ENCODE results near the gene LRRTM2.

Gene LRRTM2

DNA sequence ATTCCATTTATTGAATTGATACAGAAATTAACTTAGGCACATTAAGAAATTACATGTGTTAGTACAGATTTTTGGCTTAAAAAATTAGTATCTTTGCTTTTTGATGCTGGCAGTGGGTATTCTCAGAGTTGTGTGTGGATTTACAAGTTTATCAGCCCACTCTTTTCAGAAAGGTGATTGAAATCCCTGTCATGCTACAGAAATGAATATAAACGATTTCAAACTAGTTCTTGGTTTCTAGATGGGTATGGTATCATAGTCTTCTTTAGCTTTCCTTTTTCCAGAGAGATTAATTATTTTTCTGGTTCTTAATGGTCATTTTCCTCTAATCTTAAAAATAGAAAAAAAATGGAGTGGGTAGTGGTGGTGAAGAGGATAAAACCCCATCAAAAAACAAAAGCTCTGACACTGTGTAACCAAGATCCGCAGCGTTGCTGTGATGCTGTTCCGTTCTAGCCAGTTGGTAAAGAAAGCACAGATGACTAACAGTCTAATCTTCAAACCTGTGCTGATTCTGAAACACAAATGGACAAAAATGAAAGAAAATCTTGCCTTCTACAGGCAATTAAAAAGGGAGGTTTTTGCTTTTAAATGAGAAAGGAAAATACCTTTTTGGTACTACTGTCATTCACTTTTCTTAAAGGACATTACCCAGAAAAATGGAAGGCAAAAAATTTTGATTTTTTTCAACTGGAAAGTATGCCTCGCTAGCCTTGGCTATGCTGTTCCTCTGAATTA lies 5.2 kb downstream of the LRRTM2 start:
- Histone ChIP-seq H3K9ac (ENCODE audit: low read depth, low read length) (no peak overlapping the region), H3K4me1 (ENCODE audit: insufficient read depth, low read length) (no peaks in the 10 kb centered on the region), H2AFZ (ENCODE audit: low read depth, low read length) (no peak overlapping the region), H4K20me1 (ENCODE audit: insufficient read depth, low read length) (no peaks in the 10 kb centered on the region), H3K9me3 (ENCODE audit: insufficient read depth, low read length, severe bottlenecking) (no peaks in the 10 kb centered on the region), H3K79me2 (ENCODE audit: insufficient read depth, low read length) (no peaks in the 10 kb centered on the region), H3K4me2 (ENCODE audit: insufficient read depth, low read length) (no peak overlapping the region), H3K27ac (ENCODE audit: low read length) (no peak overlapping the region), H3K36me3 (ENCODE audit: insufficient read depth, low read length) (no peaks in the 10 kb centered on the region), H3K27me3 (ENCODE audit: insufficient read depth, low read length, poor library complexity) (no peaks in the 10 kb centered on the region), H3K4me3 (ENCODE audit: low read depth in 1 of 2, low read length in 2 of 2) (no peak overlapping the region)
- TF ChIP-seq, protein P1, sequence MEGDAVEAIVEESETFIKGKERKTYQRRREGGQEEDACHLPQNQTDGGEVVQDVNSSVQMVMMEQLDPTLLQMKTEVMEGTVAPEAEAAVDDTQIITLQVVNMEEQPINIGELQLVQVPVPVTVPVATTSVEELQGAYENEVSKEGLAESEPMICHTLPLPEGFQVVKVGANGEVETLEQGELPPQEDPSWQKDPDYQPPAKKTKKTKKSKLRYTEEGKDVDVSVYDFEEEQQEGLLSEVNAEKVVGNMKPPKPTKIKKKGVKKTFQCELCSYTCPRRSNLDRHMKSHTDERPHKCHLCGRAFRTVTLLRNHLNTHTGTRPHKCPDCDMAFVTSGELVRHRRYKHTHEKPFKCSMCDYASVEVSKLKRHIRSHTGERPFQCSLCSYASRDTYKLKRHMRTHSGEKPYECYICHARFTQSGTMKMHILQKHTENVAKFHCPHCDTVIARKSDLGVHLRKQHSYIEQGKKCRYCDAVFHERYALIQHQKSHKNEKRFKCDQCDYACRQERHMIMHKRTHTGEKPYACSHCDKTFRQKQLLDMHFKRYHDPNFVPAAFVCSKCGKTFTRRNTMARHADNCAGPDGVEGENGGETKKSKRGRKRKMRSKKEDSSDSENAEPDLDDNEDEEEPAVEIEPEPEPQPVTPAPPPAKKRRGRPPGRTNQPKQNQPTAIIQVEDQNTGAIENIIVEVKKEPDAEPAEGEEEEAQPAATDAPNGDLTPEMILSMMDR (IDR thresholded peaks at IDR 0.05; ENCODE audit: borderline replicate concordance, extremely low read depth, low read length, poor library complexity, severe bottlenecking): no peak
- no peak for TF ChIP-seq EZH2 (IDR thresholded peaks at IDR 0.05; ENCODE audit: borderline replicate concordance, low read depth, low read length, severe bottlenecking)
- ATAC-seq (ENCODE audit: insufficient read depth, low read depth) (no peak), DNase-seq (no peak)

DNA sequence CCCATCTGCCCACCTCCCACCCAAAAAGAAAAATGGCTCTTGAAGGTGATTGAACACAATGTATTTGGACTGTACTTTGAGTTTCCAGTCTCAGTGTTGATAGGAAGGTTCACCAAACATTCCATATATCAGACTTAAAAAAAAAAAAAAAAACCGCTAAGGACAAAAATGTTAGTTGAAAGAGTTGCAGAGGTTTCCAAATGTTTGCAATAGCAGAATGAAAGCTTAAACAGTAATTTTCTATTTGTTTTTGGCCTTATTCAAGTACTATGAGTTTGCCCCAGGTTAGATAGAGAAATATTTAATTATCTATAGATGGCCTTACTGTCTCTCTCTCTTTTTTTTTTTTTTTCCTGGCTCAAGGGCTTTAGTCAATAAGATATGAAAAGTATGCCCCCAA lies 6.1 kb downstream of the LRRTM2 start:
- Histone ChIP-seq H3K9ac (ENCODE audit: low read depth, low read length) (no peak overlapping the region), H3K27me3 (ENCODE audit: insufficient read depth, low read length, poor library complexity) (no peaks in the 10 kb centered on the region), H3K36me3 (ENCODE audit: insufficient read depth, low read length) (no peaks in the 10 kb centered on the region), H3K27ac (ENCODE audit: low read length) (no peak overlapping the region), H3K4me1 (ENCODE audit: insufficient read depth, low read length) (no peaks in the 10 kb centered on the region), H3K4me3 (ENCODE audit: low read depth in 1 of 2, low read length in 2 of 2) (no peak overlapping the region), H3K9me3 (ENCODE audit: insufficient read depth, low read length, severe bottlenecking) (peaks cover under 1% of the 10 kb centered on the region), H3K79me2 (ENCODE audit: insufficient read depth, low read length) (no peaks in the 10 kb centered on the region), H2AFZ (ENCODE audit: low read depth, low read length) (no peak overlapping the region), H4K20me1 (ENCODE audit: insufficient read depth, low read length) (no peaks in the 10 kb centered on the region), H3K4me2 (ENCODE audit: insufficient read depth, low read length) (no peak overlapping the region)
- ATAC-seq (ENCODE audit: insufficient read depth, low read depth) (no peak), DNase-seq (no peak)
- TF ChIP-seq, protein P1 (IDR thresholded peaks at IDR 0.05; ENCODE audit: borderline replicate concordance, extremely low read depth, low read length, poor library complexity, severe bottlenecking): no peak
- no peak for TF ChIP-seq EZH2 (IDR thresholded peaks at IDR 0.05; ENCODE audit: borderline replicate concordance, low read depth, low read length, severe bottlenecking)

DNA sequence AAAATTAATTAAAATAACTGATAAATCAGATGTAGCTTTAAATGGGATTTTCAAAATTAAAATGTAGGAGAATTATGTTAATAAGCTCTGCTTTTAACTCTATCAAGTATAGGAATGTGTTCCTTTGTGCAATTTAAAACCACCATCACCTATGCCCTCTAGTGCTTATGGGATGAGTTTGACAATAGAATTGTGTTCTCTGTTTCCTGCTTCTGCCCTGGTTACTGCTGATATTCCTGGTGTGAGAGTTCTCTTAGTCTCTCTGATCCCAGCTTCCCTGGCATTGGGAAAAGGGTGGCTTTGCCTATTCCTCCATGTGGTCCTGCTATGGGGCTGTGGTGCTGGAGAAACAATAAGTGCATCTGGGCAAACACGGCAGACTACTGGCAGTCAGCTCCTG lies 8.1 kb downstream of the LRRTM2 start:
- H4K20me1 ChIP-seq (ENCODE audit: insufficient read depth, low read length): no peaks in the 10 kb centered on the region
- no peak overlapping the region for H2AFZ ChIP-seq (ENCODE audit: low read depth, low read length)
- H3K4me1 ChIP-seq (ENCODE audit: insufficient read depth, low read length): no peaks in the 10 kb centered on the region
- no peaks in the 10 kb centered on the region for H3K36me3 ChIP-seq (ENCODE audit: insufficient read depth, low read length)
- H3K9me3 ChIP-seq (ENCODE audit: insufficient read depth, low read length, severe bottlenecking): peaks cover 9% of the 10 kb centered on the region
- no peaks in the 10 kb centered on the region for H3K27me3 ChIP-seq (ENCODE audit: insufficient read depth, low read length, poor library complexity)
- H3K79me2 ChIP-seq (ENCODE audit: insufficient read depth, low read length): no peaks in the 10 kb centered on the region
- TF ChIP-seq EZH2 (IDR thresholded peaks at IDR 0.05; ENCODE audit: borderline replicate concordance, low read depth, low read length, severe bottlenecking): no peak
- TF ChIP-seq, protein P1 (IDR thresholded peaks at IDR 0.05; ENCODE audit: borderline replicate concordance, extremely low read depth, low read length, poor library complexity, severe bottlenecking): no peak
- no peak for DNase-seq
- no peak overlapping the region for H3K9ac ChIP-seq (ENCODE audit: low read depth, low read length)
- H3K4me3 ChIP-seq (ENCODE audit: low read depth in 1 of 2, low read length in 2 of 2): no peak overlapping the region
- H3K27ac ChIP-seq (ENCODE audit: low read length): no peak overlapping the region
- H3K4me2 ChIP-seq (ENCODE audit: insufficient read depth, low read length): no peak overlapping the region
- ATAC-seq (ENCODE audit: insufficient read depth, low read depth): no peak
